B cell (primary cell): Measurements from ENCODE around the gene PRKCB.

Experiments
- EZH2 ChIP-seq: IDR thresholded peaks from 2 replicates; pipeline ENCODE4 v1.6.1; 2012; ENCODE audit warnings: borderline replicate concordance, low read depth, mild to moderate bottlenecking, moderate library complexity, low read length; ENCODE audit not compliant: insufficient read depth, poor library complexity, severe bottlenecking
- TF ChIP-seq, protein P1 (sequence below): fragments of 200-600 bp; IDR thresholded peaks from one replicate; pipeline ENCODE4 v1.8.0; 2022; ENCODE audit warnings: antibody characterized with exemption, mild to moderate bottlenecking

DNA sequence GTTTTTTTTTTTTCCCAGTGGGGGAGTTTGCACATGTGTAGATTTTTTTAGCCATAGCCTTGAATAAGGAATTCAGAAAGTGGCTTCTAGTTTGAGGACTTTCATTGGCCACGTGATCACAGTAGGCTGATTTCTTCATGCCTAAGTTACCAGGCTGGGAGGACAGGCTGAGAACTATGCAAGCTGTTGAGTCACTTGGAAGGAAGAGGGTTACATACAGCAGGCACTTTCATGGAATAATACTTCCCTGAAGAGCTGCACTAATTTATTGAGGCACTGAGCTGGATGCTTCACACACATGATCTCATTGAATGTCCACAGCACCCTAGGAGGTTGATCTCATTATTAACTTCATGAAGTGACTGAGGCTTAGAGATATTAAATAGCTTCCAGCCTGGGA, 22.8 kb downstream of the PRKCB start:
- no peak for TF ChIP-seq EZH2
- TF ChIP-seq, protein P1, sequence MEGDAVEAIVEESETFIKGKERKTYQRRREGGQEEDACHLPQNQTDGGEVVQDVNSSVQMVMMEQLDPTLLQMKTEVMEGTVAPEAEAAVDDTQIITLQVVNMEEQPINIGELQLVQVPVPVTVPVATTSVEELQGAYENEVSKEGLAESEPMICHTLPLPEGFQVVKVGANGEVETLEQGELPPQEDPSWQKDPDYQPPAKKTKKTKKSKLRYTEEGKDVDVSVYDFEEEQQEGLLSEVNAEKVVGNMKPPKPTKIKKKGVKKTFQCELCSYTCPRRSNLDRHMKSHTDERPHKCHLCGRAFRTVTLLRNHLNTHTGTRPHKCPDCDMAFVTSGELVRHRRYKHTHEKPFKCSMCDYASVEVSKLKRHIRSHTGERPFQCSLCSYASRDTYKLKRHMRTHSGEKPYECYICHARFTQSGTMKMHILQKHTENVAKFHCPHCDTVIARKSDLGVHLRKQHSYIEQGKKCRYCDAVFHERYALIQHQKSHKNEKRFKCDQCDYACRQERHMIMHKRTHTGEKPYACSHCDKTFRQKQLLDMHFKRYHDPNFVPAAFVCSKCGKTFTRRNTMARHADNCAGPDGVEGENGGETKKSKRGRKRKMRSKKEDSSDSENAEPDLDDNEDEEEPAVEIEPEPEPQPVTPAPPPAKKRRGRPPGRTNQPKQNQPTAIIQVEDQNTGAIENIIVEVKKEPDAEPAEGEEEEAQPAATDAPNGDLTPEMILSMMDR, result no peak
